K562 (cell line): Measurements from ENCODE around the gene PMIS2. TPM values are rescaled to one million over a fixed set of nuclear protein-coding genes. Genes with fewer than 3 reads are reported as not detected.

Experiments used
- ATF7 ChIP-seq: fragments of 450-650 bp; IDR thresholded peaks from 2 replicates; pipeline ENCODE4 v1.7.1; 2014; ENCODE audit warnings: mild to moderate bottlenecking, moderate library complexity
- BRD9 ChIP-seq: fragments of 450-650 bp; IDR thresholded peaks from 2 replicates; pipeline ENCODE4 v1.6.1; 2018; ENCODE audit warnings: low read depth; ENCODE audit not compliant: partially characterized antibody
- CREB1 ChIP-seq, 2 experiments: sonication (generic) in 1 of 2; formaldehyde crosslinking in 1 of 2; IDR thresholded peaks; 2 replicates each; pipeline versions ENCODE4 v1.6.1 to v1.8.0; 2012 to 2022; ENCODE audit warnings: inconsistent platforms in 1 of 2, mild to moderate bottlenecking in 1 of 2, missing genetic modification reagents in 1 of 2, moderate library complexity in 1 of 2
- CREB3L1 ChIP-seq: fragments of 450-650 bp; IDR thresholded peaks from 2 replicates; pipeline ENCODE4 v1.6.1; 2014; ENCODE audit warnings: low read depth, mild to moderate bottlenecking, moderate library complexity, borderline replicate concordance
- CUX1 ChIP-seq: fragments of 200-800 bp; sonication (Bioruptor generic); IDR thresholded peaks from 2 replicates; pipeline ENCODE4 v1.6.1; 2016; ENCODE audit warnings: missing genetic modification characterization, missing compliant biosample characterization
- E2F1 ChIP-seq: sonication (generic); formaldehyde crosslinking; IDR thresholded peaks from 2 replicates; pipeline ENCODE4 v1.8.1; 2023; ENCODE audit warnings: mild to moderate bottlenecking, missing genetic modification reagents, moderate library complexity
- E2F8 ChIP-seq: fragments of 450-650 bp; IDR thresholded peaks from 2 replicates; pipeline ENCODE4 v1.7.1; 2018; ENCODE audit warnings: mild to moderate bottlenecking, low read depth; ENCODE audit not compliant: partially characterized antibody
- RBM34 ChIP-seq: fragments of 200-400 bp; formaldehyde crosslinking; IDR thresholded peaks from 2 replicates; pipeline ENCODE4 v1.6.1; 2018; ENCODE audit warnings: low read length, borderline replicate concordance; ENCODE audit not compliant: insufficient read depth
- SRF ChIP-seq, 2 experiments: fragments of 250-450, 450-650 bp in 1 of 2; sonication (Bioruptor Pico) in 1 of 2; sonication (generic) in 1 of 2; formaldehyde crosslinking; IDR thresholded peaks; 2 replicates each; pipeline versions ENCODE4 v1.5.0 to v1.5.1; 2020 to 2022; ENCODE audit warnings: mild to moderate bottlenecking in 1 of 2, missing genetic modification reagents in 1 of 2
- TCF7L2 ChIP-seq: fragments of 150-350 bp; IDR thresholded peaks from 2 replicates; pipeline ENCODE4 v1.6.1; 2016; ENCODE audit warnings: low read depth, mild to moderate bottlenecking, low read length, moderate library complexity
- ZNF395 ChIP-seq: fragments of 200-800 bp; sonication (Bioruptor generic); IDR thresholded peaks from 2 replicates; pipeline ENCODE4 v1.6.1; 2017; ENCODE audit warnings: missing genetic modification characterization, missing compliant biosample characterization
- polyA plus RNA-seq, 8 experiments: library from polyadenylated mRNA; depleted of rRNA in 4 of 8; stranded (reverse) in 5 of 8; unstranded in 3 of 8; fragments of >200 nt; fragmentation: Nextera tagmentation in 2 of 8; fragmentation: Illumina TruSeq in 1 of 8; extraction: Ambion mirVana in 2 of 8; extraction: Trizol in 1 of 8; gene quantifications; 2 replicates each; pipeline versions ENCODE4 v1.2.1 to v1.2.3, GENCODE V29; 2011 to 2014; ENCODE audit warnings: inconsistent platforms in 1 of 8, missing spikeins in 1 of 8
- total RNA-seq, 7 experiments: library from RNA; depleted of rRNA in 6 of 7; stranded (reverse); fragments of >200 nt in 6 of 7; fragmentation: Illumina TruSeq in 2 of 7; extraction: Trizol in 2 of 7; gene quantifications; 2 replicates each; pipeline versions ENCODE4 v1.2.1 to v1.2.3, GENCODE V29; 2011 to 2021; ENCODE audit warnings: low replicate concordance in 1 of 7

Gene PMIS2
- total and polyA plus RNA-seq, 9 of the 15 experiments (the other 6 are each of a cell fraction or from before 2014, with no cell fraction given) = not detected

GRCh38 chr19:35628565-35629331 is 42.8 kb downstream of the PMIS2 start, which contains the start of gene RBM42 (continued):
- TF ChIP-seq CUX1 (CRISPR knock-in tag) (no peak), E2F8 (peak; percentile 97), RBM34 (no peak), E2F1 (no peak), ZNF395 (CRISPR knock-in tag) (peak; percentile 78; the same call in 1 of the 2 replicates), ATF7 (peak; percentile 100), BRD9 (no peak), CREB3L1 (peak; percentile 66; the same call in 1 of the 2 replicates), SRF (CRISPR knock-in tag; IDR thresholded peaks at IDR 0.05) (no peak), CREB1 (IDR thresholded peaks at IDR 0.05) (peak; percentile 100), CREB1 (CRISPR knock-in tag; IDR thresholded peaks at IDR 0.05) (peak; percentile 100), TCF7L2 (no peak)
